GM18873 (cell line): ENCODE results near the gene PDE5A.

Experiments
- ATAC-seq: cut with Tn5 transposase; IDR thresholded peaks from one replicate; pipeline ENCODE4 v1.9.1; 2021; ENCODE audit warnings: mild to moderate bottlenecking, moderate library complexity, moderate number of reproducible peaks; ENCODE audit not compliant: unreplicated experiment, low FRiP score

The PDE5A gene

DNA sequence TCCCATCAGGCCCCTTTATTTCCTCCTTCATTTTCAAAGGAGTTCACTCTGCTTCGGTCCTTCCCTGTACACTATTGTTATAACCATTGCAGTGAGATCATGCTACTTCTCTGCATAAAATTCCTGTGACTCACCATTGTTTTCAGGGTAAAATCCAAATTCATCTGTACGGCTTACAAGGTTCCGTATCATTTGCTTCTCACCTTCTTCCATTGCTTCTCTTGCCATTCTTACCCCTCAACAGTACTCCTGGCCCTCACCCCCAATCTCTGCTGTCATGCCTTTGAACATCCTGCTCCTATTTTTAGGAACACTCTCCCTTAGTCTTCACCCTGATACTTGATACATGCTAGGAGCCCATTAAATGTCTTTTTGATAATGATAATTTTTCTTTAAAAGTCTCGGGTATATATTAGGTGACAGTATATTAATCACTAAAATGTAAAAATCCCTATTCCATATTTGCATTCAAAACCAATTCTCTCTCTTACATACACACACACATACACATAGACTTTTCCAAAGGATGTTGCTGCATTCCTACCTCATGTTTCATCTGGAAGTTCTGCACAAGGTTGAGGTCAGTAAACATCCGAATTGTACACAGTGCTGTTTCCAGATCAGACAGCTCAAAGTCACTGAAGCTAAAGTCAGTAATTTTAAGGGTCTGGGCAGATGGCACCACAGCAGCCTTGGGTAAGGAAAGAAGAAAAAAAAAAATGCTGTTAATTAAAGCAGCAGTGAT, 103.4 kb downstream of the PDE5A start:
- ATAC-seq: no peak

DNA sequence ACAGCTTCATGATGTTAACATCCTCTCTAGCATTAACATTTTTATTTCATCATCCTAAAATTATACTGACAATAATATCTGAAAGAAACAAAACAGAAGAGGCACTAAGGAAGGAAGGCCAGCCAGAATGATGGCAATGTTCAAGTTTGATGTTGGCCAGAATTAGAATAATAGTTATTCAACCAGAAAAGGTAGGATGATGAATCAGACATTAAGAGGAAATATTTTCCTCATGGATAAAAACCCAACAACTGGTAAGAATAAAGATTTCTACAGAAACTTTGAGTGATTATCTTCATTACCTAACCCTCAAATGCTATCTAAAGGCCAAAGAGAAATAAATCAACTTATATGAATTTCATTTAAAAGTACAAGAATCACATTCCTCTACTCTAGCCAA, 105.2 kb downstream of the PDE5A start:
- no peak for ATAC-seq

DNA sequence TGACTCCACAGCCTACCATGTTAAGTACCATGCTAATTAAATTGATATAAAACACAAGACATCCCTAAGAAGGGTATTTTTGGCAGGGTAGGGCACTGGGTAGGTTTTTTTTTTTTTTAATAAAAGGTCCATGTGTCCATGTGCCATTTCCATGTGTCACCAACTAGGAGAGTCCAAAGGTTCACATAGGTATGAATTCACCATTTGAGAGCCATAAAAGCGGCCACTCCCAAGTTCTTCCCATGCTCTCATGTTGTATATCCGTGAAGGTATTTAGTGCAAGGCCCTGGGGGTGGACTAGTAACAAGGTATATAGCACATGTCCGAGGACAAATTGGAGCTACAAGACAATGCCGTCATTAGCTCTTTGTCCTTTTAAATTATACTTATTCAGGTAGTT, 107.3 kb downstream of the PDE5A start:
- no peak for ATAC-seq

DNA sequence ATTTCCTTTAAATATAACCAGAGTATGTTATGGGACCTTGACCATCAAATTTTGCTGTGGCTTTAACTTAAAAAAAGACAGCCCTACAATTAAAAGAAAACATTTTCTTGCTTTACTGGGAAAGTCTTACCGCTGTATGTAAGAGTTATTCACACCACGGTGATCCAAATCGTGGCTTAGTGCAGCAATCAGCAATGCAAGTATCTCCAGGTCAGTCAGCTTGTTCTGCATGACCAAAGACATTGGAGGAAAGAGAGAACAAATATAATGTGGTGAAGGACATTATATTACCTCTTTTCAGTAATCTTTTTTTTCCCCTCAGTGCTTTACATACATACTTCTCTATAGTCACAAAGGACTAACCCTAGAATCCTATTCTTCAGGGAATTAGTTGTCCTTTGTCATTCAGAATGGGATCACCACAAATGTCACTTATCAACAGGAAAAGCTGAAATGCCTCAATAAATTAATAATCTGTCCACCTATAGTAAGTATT, 109.6 kb downstream of the PDE5A start:
- ATAC-seq: no peak

DNA sequence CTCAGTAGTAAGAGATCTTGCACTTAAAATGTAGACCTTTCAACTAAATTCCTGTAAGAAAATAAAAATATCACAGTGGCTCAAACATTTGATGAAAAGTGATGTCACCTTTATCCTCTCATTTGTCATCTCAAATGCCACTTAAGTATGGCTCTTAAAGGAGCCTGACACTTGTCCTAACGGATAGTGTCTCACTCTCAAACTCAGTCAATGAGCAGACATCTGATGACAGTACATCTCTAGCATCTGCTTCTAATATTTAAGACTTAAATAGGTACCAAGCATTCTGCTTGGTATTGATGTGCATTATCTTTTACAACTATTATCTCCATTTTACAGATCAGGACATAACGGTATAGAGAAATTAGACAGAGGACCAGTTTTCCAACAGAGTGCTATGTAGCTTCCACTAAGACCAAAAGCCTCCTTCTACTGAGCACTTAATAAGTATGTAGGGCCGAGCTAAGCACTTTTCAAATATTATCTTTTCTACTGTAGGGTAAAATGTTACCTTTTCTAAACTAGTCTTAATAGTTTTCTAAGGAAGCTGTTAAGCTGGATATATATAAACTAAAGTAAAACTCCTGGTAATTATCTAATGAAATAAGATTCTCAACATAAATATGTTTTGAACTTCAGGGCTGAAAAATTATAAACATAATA, 110.2 kb downstream of the PDE5A start:
- ATAC-seq: no peak

DNA sequence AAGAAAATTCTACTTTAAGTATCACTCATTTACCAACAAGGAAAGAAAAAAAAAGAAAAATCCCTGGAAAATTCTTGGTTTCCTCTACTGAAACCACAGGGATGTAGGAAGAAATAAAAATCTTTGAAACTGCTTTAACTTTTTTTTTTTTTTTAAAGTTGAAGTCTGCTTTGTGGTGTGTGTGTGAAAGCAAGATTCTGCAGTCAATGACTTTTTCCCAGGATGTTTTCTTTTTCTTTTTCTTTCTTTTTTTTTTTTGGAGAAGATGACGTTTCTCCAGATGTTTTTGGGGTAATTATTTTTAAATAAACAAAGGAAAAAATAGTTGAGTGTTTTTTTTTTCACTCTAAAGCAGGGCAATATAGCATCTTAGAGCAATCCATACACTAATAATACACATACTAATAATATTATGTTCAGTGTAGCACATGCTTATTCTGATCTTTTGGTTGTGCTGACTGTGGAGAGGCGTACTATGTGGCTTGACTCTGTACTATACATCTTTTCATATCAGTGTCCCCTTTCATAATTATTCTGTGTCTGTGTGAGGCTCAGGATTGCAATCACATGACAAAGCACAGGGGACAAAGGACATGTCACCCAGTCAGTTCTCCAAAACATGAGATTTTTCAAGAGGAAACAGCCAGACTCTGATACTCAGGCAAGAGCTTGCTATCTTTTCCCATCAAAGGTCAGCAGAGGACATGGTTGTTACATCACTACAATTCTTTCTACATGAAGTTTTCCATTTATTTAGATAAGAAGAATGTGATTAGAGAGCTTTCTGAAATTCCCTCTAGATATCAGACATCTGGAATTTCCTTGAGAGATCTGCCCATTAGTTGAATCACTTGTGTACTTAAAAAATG, 111.0 kb downstream of the PDE5A start:
- no peak for ATAC-seq

DNA sequence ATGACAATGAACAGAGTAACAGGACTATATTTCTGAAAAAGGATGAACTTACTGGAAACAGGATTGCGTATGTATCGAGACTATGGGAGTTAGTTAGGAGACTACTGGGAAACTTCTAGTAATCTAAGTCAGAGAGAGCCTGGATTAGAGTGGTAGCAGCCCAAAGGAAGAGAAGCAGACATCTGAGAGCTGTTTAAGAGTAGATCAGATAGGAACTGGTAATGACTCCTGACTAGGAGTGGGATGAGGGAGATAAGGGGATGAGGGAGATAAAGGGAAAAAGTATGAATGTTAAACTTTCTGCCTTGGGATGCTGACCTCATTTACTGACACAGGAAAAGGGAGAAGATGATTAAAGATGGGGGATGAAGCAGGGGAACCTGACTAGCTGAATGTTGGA, 116.2 kb downstream of the PDE5A start:
- no peak for ATAC-seq

DNA sequence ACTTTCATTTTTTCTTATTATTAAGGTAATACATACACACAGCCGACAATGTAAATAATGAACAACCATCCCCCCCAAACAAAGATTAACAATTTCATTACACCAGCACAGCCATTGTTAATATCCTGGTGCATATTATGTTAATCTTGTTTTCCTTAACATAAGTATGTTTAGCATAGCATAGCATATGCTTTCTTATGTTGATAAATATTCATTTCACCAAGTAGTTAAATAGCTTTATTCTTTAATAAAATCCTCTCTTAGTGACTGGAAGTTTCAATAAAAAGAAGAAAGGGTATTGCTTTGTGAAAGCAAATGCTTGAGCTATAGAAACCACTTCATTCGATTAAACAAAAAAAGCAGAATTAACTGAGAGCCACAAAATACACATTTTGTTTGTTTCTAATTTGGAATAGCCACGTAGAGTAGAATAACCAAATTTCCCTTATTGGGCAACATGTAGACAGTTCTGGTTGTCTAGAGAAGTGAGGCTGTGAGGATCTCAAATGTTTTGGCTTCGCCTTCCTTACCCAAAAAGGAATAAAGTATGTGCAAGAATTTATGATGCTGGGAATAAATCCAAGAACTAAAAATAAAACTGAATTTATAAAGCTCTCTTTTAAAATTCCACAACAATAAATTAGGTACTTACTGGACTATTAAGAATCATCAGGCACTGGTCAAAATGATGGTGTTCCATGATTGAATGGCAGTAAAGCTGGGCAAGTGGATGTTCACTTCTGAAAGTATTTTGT, 118.0 kb downstream of the PDE5A start:
- no peak for ATAC-seq

DNA sequence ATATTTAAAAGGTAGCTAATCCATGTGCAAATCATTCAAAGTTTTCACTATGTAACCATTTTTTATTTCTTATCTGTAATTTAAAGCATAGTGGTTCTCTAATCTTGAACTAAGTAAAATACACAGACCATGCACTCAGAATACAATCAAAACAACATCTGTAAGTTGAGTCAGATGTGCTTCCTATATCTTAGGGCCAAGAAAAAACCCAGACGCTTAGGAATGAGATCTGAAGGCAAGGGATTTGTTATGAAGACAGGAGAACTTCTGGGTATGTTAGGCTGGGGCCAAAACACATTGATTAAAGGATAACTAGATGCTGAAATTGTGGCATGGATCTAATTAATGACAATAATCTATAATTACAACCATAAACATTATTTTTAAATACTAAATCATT, 120.3 kb downstream of the PDE5A start:
- no peak for ATAC-seq

DNA sequence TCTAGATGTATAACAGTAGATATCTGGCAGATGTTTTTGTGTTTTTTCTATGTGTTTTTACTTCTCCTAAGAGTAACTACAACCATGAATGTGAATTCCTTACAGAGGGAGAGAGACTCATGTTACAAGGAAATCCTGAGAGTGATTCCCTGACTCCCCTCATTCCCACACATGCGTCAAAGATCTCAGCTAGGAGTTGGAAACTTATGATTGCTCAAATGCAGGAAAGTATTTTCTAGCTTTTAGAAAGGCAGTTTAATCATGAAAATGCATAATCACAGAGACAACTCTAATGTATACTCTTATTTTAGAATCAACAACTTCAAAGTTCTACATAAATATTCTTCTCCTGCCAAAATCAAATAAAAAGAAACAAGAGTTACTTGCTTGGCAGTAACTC, 121.8 kb downstream of the PDE5A start:
- ATAC-seq: no peak

DNA sequence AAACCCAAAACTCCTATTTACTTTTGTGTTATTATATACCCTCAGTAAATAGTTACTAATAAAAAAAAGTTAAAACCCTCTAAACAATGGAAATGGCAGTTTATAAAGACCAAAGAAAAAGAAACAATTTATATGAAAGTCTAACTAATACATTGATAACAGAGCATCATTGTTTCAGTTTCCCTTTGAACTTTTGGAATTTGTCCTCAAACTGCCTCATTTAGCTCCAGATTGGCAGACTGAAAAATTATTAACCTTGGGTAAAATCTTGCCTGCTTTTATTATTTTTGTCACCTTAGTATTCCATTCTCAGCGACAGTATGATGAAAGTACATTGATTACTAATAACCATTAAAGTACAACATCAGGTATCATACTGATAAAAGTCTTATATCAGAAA, 124.0 kb downstream of the PDE5A start:
- ATAC-seq: no peak

DNA sequence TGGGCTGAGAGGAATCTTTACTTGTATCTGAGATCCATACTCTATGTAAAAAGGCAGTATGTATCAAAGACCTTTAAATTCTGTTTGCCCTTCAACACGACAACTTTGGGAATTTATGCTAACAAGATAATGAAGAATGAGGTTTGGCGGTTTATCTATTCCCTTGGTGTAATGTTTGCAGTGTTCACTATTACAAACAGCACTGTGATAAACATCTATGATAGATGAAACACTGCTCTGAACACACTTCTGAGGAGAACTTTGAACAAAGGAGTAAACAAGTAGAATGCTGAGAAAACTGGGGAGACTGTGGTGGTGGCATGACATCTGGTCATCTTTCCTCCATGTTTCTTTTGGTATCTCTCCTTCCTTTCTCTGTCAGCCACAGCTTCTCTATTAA, 126.9 kb downstream of the PDE5A start:
- ATAC-seq: no peak

DNA sequence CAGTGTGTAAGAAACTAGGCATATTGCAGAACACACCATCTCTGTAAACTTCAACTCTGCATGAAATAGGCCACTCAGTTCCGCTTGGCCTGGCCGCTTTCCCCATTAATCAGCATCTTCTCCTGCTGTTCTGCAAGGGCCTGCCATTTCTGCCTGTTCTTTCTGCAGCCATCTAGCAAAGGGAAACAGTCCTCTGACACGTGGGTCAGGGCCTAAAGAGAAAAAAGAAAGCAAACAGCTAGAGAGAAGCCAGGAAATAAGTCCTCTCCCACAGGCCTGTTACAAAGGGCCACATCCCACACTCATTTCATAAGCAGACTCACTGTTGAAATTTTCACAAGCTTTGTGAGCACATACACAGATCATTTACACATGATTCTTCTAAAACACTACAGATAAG, 130.1 kb downstream of the PDE5A start:
- ATAC-seq: no peak

DNA sequence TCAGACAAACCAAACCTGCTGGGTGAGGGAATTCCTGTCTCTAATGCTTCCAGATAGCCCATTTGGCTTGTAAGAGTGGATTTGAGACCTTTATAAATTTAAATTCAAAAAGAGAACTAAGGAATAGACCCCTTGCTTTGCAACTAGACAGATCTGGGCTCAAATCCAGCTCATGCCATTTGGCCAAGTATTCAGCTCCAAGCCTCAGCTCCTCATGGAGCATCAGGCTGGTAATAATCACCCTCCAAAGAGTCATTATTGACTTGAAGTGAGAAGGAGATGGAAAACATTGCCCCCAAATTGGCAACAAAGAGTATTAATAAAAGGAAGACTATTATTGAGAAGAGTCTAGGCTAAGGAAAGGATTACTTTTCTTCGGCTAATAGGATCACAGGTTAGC, 134.7 kb downstream of the PDE5A start:
- ATAC-seq: no peak

DNA sequence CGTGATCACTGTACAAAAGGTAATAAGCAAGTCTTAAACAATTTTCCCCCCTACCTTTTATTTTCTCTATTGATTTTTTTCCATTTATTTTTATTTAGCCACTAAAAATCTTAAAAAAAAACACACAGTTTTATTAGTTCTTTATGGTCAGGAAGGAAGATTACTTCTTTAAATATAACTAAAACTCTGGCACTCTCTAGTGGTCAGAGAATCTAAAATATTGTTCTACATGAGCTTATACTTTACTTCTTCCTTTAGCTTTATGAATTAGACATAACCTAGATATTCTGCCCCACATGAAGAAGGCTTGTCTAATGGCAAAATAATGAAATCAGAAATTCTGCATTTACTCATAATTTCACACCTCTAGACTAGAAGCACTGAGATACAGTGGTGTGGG, 135.2 kb downstream of the PDE5A start:
- no peak for ATAC-seq

DNA sequence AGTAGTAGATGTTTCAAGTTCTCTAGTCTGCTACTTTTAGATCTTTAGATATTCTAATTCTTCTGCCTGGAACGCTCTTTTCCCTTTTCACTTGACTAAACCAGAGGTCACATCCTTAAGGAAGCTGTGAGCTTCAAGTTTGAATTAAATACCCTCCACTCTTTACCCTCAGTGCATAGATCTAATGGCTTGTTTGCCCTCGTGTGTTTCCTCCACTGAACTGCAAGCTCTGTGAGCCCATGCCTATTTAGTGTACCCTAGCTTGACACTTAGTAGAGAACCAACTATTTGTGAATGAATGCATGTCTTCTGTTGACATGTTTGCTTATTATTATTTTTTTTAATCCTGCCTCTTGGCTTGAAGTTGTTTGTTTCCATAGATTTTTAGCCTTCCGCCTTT, 138.3 kb downstream of the PDE5A start:
- ATAC-seq: no peak

DNA sequence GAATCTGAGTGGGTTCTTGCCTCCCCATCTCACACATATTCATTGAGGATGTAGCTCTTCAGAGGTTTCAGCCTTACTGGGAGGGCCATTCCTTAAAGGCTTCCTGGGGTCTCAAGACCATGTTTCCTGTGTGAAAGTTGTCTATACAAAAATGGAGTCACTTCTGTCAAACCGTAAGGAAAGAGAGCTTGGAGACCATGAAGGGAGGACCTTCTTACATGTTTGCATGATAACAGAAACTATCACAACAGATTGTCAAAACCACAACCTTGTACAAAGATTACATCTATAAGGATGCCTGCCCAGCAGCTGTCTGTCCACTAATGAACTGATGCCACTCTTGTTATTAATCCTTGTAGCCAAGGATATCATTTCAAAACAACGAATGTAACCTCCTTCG, 139.3 kb downstream of the PDE5A start:
- no peak for ATAC-seq

DNA sequence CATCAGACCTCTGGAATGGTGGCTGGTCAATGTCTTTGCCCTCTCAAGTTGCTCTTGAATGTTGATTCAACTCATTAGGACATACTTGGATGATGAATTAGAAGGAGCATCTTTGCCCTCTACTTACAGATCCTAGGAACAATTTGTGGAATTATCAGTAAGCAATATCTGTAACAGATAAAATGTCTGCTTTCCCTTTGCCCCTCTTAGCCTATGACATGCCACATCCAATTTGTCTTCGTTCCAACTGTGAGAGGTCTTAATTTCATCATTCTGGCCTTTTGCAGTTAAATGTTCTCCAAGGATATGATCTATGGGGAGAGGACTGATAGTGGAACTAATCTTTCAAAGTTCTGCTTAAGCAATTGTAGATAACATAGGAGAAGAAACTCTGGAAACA, 148.3 kb downstream of the PDE5A start:
- ATAC-seq: no peak

DNA sequence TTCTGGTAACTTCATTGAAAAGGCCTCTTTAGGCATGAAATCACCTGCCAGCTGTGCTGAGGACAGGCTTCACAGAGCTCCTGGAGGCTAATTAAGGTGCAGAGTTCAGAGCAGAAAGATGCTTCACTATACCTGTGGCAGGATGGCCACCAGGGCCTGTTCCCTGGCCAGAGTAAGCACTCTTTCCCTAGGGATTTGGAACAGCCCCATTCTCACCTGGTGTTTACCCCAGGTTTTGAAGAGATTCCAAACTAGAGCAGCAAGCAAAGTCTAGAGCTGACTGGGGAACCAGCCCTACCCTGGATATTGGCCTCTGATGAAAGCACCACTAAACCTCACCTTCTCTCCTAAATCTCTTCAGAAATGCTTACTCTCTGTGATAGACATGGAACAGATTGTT, 148.8 kb downstream of the PDE5A start:
- no peak for ATAC-seq

DNA sequence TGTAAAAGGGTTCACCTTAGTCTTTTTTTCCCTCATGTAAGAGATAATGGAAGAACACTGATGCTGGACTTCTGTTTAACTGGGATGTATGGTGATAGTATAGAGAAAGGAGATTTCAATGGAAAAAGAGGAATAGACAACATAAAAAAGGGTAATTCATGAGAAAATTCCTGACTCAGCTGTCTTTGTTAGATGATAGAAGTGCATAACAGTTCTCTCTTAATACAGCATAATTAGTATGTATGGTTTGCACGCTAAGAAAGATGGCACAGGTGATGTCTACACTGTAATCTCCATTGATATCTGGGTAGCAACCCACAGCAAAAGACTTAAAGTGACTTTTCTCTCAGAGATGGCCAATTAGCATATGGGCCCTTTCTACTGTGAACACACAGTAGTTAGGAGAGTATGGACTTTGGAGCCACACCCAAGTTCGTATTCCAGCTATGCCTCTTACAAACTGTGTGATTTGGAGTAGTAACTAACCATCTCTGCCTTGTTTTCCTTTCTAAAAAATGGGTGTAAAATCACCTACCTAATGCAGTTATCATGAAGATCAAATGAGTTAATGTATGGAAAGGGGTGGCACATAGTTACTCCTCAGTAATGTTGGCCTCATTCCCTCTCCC, 149.3 kb downstream of the PDE5A start:
- no peak for ATAC-seq
